Stimulated activated naive CD4-positive, alpha-beta T cell (primary cell): Measurements from ENCODE around the gene UROD.
"Not testable (repeated sequence)": the region's sequence is repeated elsewhere in the genome, so short reads cannot be mapped to it uniquely, and the experiment has no call there.

Experiments
- DNase-seq, 6 experiments: peaks; one replicate each; lab custom pipeline; 2025; lab: John Stamatoyannopoulos, UW

The UROD gene

GRCh38 chr1:45011837-45012638 is at the start of gene UROD:
Gene UROD, plus strand, starts transcription at chr1:45012254. Its CDS starts 12 bp downstream, at chr1:45012266.
- peak; percentile 77 to 89 (median 87) for DNase-seq

DNA sequence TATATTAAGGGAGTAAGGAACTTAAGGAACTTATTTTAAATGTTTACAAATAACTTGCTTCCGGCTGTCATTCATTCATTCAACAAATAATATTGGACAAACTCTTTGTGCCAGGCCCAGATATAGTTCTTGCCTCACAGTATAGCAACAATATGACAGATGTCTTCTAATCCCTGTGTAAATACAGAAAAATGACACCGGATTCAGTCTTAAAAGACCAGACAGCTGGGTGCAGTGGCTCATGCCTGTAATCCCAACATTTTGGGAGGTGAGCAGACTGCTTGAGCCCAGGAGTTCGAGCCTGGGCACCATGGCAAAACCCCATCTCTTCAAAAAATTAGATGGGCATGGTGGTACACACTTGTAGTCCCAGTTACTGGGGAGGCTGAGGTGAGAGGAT is 49.3 kb upstream of the UROD start:
- DNase-seq = no peak

DNA sequence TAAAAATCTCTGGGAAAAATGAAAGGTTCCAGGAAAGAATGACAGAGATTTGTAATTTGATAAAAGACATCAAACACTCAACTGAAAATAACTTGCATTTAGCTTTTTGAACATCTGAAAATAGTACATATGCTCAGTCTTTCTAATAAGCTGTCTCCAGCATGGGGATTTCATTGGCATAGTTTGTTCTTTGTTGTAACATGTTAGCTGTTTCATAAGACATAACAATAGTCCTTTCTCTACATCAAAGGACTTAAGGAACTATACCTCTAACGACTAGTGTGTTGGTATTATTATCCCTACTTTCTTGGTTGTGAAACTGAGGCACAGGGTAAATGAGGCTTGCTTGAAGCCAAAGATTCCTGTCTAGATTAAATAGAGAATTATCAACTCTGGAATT is 47.7 kb upstream of the UROD start:
- DNase-seq = no peak

- DNase-seq = no peak
Measured at GRCh38 chr1:44970317-44970716, 41.7 kb upstream of the UROD start.

DNA sequence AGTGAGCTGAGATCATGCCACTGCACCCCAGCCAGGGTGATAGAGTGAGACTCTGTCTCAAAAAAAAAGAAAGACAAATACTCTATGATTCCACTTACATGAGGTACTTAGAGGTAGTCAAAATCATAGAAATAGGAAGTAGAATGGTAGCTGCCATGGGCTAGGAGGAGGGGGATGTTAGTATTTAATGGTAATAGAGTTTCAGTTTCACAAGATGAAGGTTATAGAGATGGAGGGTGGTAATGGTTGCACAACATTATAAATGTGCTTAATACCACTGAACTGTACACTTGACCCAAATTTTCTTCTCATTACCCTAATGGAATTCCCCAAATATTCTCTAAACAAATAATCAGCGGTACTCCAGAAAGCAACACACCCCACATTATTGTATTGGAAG is 38.4 kb upstream of the UROD start:
- DNase-seq = no peak

GRCh38 chr1:44976252-44976651 is 35.8 kb upstream of the UROD start:
- no peak for DNase-seq

- DNase-seq = not testable (repeated sequence)
Measured at GRCh38 chr1:44977372-44977771, 34.7 kb upstream of the UROD start.

DNA sequence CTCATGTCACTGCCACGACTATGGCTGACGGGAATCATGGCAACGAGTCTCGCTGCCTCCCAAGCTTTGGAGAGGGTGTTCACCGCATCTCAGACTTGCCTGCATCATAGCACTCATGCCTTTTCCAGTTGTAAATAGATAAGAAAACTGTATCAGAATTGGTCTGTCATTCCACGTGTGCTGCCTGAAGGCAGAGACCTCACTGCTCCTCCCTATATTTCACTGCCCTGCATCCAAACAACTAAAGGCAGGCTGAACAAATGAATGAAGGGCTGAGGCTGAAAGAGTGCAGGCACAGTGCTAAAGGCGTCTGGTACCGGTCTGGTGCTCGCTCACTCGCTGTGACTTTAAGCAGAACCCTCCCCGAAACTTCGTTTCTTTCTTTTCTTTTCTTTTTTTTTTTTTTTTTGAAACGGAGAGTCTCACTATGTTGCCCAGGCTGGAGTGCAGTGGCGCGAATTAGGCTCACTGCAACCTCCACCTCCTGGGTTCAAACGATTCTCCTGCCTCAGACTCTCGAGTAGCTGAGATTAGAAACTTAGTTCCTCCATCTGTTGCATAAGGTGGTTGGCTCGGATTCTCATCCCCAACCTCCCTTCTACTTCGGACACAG is 26.2 kb upstream of the UROD start:
- no peak for DNase-seq

DNA sequence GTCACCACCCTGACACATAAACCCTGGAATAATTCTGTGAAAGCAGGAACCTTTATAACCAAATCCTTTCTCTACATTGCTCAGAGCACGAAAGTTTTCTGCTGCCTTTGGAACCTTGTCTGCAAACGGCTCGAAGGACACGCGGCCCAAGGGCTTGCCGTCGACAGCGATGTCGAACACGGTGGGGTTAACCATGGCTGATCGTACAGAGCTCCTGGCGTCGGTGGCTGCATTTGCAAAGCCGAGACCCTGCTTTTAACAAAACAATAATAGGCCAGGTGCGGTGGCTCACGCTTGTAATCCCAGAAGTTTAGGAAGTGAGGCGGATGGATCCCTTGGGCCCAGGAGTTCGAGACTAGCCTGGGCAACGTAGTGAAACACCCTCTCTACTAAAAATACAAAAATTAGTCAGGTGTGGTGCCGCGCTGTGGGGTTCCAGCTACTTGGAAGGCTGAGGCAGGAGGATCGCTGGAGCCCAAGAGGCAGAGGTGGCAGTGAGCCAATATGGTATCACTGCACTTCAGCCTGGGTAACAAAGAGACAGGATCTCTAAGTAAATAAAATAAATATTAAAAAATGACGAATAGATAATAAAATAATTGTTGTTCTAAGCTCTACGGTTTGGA is 23.4 kb upstream of the UROD start:
- DNase-seq = no peak

DNA sequence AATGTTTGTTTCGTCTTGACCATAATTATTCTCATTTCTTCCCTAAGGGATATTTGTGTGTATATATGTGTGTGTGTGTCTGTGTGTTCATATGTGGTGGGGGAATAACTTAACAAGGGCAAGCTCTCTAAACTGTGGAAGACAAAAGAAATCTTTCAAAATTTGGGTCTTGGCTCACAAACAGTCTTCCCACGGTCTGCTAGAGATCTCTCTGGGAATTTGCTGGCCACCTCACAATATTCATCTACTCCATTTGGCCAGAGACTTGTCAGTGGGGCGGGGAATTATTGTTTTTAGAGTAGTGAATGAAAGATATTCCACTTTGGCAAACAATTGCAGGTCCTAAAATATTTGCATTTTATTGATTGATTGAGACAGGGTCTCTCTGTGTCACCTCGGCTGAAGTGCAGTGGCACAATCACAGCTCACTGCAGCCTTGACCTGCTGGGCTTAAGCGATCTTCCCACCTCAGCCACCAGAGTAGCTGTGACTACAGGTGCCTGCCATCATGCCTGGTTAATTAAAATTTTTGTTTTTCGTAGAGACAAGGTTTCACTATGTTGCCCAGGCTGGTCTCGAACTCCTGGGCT is 17.6 kb upstream of the UROD start:
- DNase-seq = no peak

GRCh38 chr1:44995467-44996238 is 16.4 kb upstream of the UROD start:
- DNase-seq = no peak

DNA sequence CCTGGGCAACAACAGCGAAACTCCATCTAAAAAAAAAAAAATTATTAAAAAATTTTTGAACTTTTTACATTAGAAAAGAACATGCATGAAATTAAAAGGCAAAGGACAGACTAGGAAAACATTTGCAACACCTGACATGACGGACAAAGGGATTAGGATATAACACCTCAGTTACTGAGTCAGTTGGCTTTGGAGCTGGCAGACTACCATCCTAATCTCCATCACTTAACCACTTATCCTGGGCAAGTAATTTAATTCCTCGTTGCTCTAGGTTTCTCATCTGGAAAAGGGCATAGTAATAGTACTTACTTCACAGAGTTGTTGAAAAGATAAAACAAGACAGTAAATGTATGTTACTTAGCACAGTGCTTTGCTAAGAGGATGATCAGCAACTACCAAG is 12.8 kb upstream of the UROD start:
- no peak for DNase-seq

DNA sequence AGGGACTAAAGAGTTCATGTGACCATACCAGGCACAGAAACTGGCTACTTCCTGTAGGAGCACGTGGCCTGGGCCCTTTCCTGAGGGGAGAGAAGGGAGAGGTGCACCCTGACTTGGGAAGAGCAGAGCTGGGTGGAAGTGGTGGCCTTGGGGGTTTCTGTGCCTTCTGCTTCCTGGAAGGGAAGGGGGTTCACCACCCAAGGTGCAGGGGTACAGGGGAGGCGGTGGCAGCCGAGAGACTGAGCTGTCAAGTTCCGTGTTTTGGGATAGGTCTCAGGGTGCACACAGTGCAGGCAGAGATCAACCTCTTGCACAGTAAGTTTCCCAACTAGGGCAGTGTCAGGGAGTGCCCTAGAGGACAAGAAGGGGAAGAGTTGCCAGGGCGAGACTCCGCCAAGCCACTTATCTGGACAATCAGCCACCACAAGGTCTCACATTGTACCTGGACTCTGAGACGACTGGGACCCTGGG is 11.0 kb upstream of the UROD start:
- no peak for DNase-seq

DNA sequence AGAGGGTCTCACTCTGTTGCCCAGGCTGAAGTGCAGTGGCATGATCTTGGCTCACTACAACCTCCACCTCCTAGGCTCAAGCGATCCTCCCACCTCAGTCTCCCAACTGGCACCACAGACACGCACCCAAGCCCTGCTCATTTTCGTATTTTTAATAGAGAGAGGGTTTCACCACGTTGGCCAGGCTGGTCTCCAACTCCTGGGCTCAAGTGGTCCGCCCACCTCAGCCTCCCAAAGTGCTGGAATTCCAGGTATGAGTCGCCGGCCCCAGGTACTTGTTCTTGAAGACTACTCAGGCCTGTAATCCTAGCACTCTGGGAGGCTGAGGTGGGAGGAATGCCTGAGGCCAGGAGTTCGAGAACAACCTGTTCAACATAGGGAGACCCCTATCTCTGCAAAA is 10.5 kb upstream of the UROD start:
- DNase-seq = not testable (repeated sequence)

DNA sequence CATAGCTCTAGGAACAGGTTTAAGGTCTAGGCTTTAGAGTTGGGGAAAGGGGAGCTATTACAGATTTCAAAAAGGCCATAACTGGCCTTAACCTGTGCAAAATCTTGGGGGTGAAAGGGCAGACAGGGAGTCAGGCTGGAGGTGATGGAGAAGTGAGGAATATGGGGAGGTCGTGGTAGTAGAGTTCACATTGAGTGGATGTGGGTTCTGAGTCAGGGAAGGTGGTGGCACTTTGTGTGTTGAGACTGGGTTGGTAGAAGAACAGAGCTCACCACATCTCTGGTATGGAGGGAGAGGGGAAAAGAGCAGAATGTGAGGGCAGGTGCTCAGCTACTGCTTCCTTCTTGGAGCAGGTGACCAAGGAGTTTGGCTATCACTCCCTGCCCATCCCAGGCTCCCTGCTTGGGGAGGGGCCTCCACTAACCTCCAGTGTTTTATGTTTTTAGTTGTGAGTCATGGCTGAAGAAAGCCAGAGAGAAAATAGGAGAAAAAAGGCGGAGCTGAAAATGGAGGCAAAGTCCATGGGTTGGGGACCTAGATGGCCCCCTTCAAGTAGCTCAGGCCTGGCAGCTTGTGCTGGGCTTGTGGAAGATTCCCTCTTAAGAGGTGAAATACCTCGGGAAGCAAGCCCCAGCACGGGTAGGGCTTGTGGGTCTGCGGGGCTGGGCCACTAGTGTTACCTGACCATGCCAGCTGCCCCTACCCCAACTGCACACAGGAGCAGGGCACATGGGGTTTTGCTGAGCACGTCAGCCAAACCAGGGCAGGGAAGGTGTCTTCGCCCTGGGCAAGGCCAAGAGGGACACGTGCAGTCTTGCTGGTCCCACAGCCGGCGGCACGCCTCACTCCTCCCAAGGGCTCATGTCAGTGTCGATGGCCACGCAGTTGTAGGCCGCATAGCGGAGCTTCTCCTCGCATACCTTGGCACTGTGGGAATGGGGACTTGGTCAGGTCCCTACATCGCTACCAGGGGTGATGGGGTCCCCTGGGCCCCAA is 9.1 kb upstream of the UROD start:
- no peak for DNase-seq

- DNase-seq = no peak
Measured at GRCh38 chr1:45003741-45004140, 8.3 kb upstream of the UROD start.

- DNase-seq = no peak
Measured at GRCh38 chr1:45004281-45004920, 7.7 kb upstream of the UROD start.

- DNase-seq = no peak
Measured at GRCh38 chr1:45005761-45006160, 6.3 kb upstream of the UROD start.

DNA sequence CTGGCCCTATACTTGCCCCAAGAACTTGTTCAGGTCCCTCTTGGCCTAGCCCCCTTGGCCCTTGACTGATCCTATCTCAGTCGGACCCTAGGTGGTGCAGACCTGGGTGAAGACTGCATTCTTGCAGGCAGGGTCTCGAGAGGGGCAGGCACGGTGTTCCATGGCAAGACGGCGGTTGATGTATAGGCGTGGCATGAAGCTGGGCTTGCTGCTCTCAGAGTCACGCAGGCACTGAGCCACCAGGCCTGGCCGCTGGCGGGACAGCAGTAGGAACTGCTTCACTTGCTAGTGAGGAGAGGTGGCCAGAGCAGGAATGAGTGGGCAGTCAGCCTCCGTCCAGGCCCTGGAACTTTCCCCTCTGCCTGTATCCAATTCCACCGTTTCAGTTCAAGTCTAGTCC is 4.7 kb upstream of the UROD start:
- no peak for DNase-seq

DNA sequence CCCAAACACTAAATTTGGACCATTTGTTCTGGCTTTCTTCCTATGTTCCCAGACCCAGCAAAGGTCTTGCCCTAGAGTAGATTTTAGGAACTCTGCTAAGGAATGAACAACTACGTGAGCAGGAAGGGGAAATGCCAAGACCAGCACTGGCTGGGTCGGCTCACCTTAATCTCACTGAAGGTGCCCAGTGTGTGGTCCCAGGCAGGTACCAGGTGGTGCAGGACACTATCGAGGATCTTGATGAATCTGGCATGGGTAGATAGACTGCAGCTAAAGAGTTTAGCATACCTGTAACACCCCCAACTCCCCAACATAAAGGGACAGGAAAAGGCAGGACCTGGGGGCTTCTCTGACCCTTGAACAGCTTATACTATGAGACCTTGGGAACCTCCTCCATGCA is 4.0 kb upstream of the UROD start:
- no peak for DNase-seq
